Skeletal muscle cell (primary cell): ENCODE results near the gene RRP9.
"Not testable (repeated sequence)": the region's sequence is repeated elsewhere in the genome, so short reads cannot be mapped to it uniquely, and the experiment has no call there.

ENCODE experiments used
- DNase-seq: peaks from one replicate; pipeline ENCODE4 v3.0.0-alpha.2; 2010; ENCODE audit warnings: low read depth
- H3K4me3 ChIP-seq: 2 replicates; pipeline ENCODE4 v1.5.1; 2011; ENCODE audit warnings: low read depth, mild to moderate bottlenecking, control low read depth, low read length, moderate library complexity

Gene RRP9

GRCh38 chr3:51929420-51930003, 12.2 kb downstream of the RRP9 start:
- H3K4me3 ChIP-seq: no peak overlapping the region
- DNase-seq: no peak

DNA sequence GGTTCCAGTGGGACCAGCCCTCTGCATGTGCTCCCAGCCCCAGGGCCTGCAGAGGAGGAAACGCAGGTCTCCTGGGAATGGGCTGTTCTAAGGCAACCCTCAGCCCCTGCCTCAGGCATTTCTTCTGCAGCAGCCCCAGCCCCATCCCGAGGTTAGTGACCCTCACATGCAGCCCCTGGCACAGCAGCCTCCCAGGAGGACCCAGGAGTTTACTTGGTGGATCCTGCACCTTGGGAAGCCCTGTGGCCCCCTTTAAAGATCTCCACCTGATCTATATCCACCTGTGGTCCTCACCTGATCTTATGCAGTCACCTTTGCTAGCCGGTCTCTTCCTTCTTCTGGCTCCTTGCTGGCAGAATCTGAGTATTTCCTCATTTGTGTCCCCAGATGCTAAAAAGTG, 12.7 kb downstream of the RRP9 start:
- not testable (repeated sequence) for DNase-seq, H3K4me3 ChIP-seq

DNA sequence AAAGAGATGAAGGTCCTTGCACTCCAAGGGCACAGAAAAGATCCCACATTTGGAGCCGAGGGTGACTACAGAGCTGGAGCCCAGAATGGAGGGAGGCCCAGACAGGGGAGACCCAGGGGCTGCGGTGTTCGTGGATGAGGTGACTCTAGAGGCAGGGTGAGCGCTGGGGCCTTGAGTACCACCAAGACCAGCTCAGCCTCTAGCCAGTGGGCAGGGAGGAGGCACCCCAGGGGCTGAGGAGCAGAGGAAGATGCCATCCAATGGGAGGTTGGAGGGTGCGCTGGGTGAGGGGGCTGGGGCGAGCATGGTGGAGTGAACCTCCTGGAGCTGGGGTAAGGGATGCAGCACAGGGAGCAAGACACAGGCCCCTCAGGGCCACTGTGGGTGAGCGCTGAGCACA, 13.3 kb downstream of the RRP9 start:
- no peak for DNase-seq
- H3K4me3 ChIP-seq: no peak overlapping the region

- no peak for DNase-seq
- H3K4me3 ChIP-seq: no peak overlapping the region
These were observed 14.4 kb downstream of the RRP9 start for GRCh38 chr3:51927061-51927977.

DNA sequence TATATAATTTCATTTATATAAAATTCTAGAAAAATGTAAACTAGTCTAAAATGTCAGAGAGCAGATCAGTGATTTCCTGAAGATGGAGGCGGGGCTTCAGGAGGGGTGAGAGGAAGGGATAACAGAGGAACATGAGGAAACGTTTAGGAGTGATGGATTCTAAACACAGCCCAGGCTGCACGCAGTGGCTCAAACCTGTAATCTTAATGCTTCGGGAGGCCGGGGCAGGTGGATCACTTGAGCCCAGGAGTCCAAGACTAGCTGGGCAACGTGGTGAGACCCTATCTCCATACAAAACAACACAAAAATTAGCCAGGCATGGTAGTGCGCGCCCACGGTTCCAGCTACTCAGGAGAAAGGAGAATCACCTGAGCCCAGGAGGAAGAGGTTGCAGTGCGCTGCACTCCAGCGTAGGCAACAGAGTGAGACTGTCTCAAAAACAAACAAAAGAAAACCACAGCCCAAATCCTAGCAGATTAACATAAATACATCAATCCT, 20.6 kb downstream of the RRP9 start:
- no peak for DNase-seq
- no peak overlapping the region for H3K4me3 ChIP-seq

DNA sequence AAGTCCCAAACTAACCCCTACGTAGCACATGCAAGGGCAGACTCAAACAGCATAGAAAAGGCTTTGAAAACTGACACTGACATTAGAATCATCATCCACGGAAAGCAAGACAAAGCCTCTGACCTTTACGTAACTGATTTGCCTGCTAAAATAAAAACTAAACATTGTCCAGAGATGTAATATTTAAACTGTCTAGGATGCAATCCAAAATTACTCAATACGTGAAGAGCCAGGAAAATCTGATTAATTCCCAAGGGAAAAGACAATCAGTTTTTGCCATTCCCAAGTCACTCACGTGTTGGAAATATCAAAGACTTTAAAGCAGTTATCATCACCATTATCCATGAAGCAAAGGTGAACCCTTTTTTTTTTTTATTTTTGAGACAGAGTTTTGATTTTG, 25.3 kb downstream of the RRP9 start:
- DNase-seq: no peak
- H3K4me3 ChIP-seq: no peak overlapping the region

DNA sequence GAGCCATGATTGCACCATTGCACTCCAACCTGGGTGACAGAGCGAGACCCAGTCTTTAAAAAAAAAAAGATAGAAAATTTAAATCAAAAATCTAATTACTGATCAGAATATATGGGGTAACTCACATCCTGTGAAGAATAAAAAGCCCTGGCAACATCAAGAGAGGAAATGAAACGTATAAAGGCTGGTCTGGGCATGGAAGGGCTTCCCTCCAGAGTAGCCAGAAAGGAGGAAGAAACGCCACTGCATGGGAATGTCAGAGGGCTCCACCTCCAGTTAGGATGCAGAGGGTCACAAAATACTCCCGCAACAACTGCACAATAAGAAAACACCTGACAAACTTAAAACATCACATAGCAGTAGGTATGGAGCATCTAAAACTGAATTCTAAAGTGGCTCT, 33.7 kb downstream of the RRP9 start:
- H3K4me3 ChIP-seq: no peak overlapping the region
- DNase-seq: no peak

DNA sequence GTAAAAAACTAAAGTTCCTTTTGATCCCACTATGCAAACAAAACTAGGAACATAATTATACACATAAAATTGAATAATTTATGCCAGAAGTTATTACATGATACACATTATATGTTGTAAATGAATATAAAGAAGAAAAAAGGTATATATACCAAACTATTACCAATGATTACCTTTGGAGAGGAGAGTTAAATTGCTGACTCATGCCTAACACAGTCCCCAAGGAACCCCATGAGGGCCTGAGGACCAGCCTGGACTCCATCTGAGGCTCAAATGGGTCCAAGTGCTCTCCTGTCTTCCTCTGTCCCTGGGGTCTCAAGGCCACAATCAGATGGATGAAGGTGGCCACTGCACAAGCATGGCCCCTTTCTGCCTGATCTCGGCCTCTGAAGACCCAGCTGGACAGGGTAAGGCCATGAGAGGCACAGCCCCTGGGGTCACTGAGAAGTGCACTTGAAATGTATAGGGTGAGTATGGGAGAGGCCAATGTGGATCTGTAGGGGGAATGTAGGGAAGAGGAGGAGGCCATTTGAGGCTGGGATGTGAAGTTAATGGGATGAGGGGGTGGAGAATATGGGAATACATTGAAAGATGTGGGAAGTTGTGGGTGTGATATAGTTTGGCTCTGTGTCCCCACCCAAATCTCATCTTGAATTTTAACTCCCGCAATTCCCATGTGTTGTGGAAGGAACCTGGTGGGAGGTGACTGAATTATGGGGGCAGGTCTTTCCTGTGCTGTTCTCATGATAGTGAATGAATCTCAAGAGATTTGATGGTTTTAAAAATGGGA, 37.5 kb downstream of the RRP9 start:
- no peak overlapping the region for H3K4me3 ChIP-seq
- no peak for DNase-seq

GRCh38 chr3:51902361-51902760, 39.3 kb downstream of the RRP9 start:
- not testable (repeated sequence) for H3K4me3 ChIP-seq, DNase-seq

GRCh38 chr3:51900043-51900442, 41.7 kb downstream of the RRP9 start:
- H3K4me3 ChIP-seq, DNase-seq: not testable (repeated sequence)

DNA sequence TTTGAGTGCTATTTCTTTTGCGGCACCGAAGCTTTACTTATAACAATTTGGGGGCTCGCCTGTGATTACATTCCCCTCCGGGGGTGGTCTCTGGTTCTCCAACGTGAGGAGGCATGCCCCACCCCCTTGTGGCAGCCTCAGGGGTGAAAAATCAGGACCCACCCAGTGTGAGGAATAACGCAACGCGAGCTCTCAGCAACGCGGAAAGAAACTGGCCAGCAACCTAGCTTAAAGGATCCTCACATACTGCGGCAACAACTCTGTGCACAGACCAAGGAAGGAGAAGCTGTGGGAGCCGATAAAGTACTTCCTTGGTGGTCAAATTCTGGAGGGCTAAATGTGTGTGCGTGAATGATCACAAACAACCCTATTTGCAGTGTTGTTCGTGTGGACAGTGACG, 44.3 kb downstream of the RRP9 start:
- DNase-seq: no peak
- H3K4me3 ChIP-seq: no peak overlapping the region

DNA sequence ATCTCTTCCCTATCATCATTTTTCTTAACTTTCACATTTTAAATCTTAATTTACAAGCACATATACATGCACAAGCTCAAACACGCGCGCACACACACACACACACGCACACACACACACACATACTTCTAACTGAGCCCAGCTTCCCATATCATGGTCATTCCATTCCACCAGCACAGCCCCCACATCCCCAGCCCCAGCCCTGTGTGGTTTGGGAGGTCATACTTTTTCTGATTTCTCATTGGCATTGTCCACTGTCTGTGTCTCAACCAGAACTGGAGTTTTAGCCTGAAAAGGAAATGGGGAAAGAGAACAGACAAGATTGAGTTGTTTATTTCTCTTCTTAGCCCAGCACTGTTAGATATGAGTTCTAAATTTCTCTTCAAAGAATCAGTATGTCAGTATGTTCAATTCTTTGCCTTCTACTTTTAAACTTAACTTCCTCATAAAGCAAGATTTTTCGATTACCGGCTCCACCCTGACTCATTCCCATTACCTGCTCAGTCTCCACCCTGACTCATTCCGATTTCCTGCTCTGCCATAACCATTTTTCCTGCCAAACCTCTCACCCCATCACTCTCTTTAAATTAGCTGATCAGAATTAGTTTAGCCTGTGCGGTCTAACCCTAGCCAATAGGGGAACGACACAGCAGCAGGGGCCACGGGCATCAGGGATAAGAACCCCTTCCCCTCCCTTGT, 44.9 kb downstream of the RRP9 start:
- DNase-seq: no peak
- no peak overlapping the region for H3K4me3 ChIP-seq

GRCh38 chr3:51894939-51895338, 46.8 kb downstream of the RRP9 start:
- H3K4me3 ChIP-seq: no peak overlapping the region
- DNase-seq: no peak

DNA sequence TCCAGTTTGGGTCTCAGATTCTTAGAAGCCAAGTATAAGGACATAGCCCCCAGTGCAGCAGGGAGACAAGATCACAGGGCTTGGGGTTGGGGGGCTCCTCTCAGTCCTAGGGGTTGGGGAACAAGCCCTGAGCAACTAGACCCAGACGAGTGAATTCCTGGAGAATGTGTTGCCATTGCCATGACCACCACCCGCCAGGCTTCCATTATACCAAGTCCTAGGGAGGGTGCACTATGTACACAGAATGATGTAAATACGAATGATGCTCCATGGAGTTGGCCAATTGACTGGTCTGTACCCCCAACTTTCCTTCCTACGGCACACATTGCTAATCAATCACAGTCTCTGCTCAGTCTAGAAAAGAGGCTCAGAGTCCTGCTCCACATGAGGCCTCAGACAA, 47.3 kb downstream of the RRP9 start:
- DNase-seq: no peak
- no peak overlapping the region for H3K4me3 ChIP-seq

- no peak for DNase-seq
- no peak overlapping the region for H3K4me3 ChIP-seq
These were observed 50.3 kb downstream of the RRP9 start for GRCh38 chr3:51891242-51892039.

- no peak for DNase-seq
- no peak overlapping the region for H3K4me3 ChIP-seq
These were observed 53.1 kb downstream of the RRP9 start for GRCh38 chr3:51888463-51889105.

- DNase-seq: no peak
- no peak overlapping the region for H3K4me3 ChIP-seq
These were observed 54.1 kb downstream of the RRP9 start for GRCh38 chr3:51887620-51888019.

DNA sequence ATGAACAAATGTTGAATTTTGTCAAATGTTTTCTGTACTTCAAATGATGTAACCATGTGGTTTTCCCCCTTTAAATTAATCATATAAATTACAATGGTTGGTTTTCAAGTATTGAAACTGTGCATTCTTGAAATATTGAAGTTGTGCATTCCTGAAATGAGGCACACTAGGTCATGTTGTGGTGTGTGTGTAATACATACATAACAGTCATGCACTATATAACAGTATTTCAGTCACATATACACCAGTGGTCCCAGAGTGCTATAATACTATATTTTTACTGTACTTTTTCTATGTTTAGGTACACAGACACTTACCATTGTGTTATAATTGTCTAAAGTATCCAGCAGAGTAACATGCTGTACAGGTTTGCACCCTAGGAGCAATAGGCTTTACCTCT, 55.3 kb downstream of the RRP9 start:
- DNase-seq: no peak
- H3K4me3 ChIP-seq: no peak overlapping the region
